Measurements from ENCODE around the gene TMX1.
A peak's percentile ranks its signal among the peaks of the same experiment; 100 is the strongest.

The TMX1 gene

DNA sequence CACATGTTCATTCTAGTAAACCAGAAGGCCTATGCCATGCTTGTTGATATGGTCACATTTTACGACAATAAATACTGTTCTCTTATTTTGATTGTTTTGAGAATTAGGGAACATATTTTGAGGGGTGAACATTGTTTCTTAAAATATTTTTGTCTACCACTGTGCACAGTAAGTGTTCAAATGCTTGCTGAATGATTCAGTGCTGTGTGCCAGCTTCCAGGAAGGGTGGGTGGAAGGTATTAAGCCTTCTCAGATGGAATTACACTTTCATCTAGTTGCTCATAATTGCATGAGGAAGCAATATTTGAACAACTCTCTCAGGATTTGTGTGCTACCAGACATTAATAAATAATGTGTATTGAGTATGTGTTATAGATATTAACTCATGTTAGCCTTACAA is 15.5 kb upstream of the TMX1 start:
- Mint-ChIP-seq H3K27ac (no peak overlapping the region), H3K4me3 (no peak overlapping the region), H3K36me3 (peaks cover 6% of the 10 kb centered on the region), H3K27me3 (peaks cover 2% of the 10 kb centered on the region), H3K9me3 (ENCODE audit: low read depth) (peaks cover 3% of the 10 kb centered on the region), H3K4me1 (ENCODE audit: low read depth) (no peaks in the 10 kb centered on the region)

DNA sequence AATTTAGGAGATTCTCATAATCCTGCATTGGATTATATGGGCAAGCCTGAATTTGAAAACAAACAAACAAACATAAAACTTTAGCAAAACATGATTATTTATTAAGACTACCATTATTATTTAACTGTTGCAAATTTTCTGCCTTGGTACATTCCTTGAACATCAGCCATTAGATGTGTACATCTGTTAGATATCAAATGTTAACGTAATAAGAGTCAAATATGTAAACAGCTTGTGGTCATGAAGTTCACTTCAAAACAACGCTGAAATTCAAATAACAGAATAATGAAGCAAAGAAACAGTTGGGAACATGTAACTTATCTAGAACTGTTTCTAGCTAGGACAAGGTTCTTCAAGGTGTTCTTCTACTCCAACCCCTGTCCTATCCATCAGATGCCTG is 14.3 kb upstream of the TMX1 start:
- no peak overlapping the region for H3K27ac Mint-ChIP-seq
- H3K4me1 Mint-ChIP-seq (ENCODE audit: low read depth): no peaks in the 10 kb centered on the region
- H3K36me3 Mint-ChIP-seq: peaks cover 9% of the 10 kb centered on the region
- peaks cover 3% of the 10 kb centered on the region for H3K9me3 Mint-ChIP-seq (ENCODE audit: low read depth)
- H3K4me3 Mint-ChIP-seq: no peak overlapping the region
- no peaks in the 10 kb centered on the region for H3K27me3 Mint-ChIP-seq

DNA sequence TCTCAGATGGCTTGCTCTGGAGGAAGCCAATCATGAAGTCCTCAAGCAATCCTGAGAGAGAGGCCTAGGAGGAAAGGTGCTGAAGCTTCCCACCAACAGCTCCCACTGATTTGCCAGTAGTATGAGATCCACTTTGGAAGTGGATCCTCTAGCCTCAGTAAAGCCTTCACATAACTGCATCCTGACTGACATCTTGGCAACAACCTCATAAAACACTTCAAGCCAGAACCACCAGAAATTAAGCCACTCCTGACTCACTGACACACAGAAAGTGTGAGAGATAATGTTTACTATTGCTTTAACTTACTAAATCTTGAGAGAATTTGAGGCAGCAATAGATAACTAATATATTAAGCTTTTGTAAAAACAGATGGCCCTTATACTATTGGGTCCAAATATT is 11.7 kb upstream of the TMX1 start:
- Mint-ChIP-seq H3K4me1 (ENCODE audit: low read depth) (no peaks in the 10 kb centered on the region), H3K27ac (no peak overlapping the region), H3K9me3 (ENCODE audit: low read depth) (peaks cover 3% of the 10 kb centered on the region), H3K4me3 (no peak overlapping the region), H3K36me3 (peaks cover 5% of the 10 kb centered on the region), H3K27me3 (peaks cover 1% of the 10 kb centered on the region)

DNA sequence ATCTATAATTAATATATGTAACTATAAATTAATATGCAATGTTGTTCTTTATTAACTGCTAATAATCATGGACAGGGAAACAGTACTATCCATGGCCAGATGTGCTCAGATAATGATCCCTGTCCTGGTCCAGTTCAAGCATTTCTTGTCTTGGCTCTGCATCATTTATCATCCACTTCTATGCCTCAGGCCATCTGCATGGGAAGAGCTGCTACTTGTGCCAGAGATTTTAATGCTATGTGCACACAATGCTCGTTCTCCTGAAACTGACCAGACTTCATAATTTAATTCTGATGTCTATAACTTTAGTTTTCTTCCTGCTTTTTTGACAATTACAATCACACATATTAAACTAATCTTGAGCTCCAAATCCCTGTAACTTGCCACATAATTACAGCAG is 11.2 kb upstream of the TMX1 start:
- Mint-ChIP-seq H3K36me3 (peaks cover 5% of the 10 kb centered on the region), H3K27ac (no peak overlapping the region), H3K4me1 (ENCODE audit: low read depth) (no peaks in the 10 kb centered on the region), H3K9me3 (ENCODE audit: low read depth) (peaks cover 3% of the 10 kb centered on the region), H3K27me3 (peaks cover 1% of the 10 kb centered on the region), H3K4me3 (no peak overlapping the region)

DNA sequence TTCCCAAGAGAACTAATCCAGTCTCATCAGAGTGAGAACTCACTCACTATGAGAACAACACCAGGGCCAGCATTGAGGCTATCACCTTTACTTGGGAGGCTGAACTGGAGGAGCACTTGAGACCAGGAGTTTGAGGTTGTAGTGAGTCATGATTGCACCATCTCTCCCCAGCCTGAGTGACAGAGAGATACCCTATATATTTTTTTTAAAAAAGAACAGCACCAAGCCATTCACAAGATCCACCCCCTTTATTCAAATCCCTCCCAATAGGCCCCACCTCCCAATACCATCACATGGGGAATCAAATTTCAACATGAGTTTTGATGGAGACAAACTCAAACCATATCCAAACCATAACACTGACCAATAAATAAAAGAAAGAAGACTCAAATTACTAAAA is 3.7 kb upstream of the TMX1 start:
- Mint-ChIP-seq H3K36me3 (peaks cover 1% of the 10 kb centered on the region), H3K4me1 (ENCODE audit: low read depth) (peaks cover 3% of the 10 kb centered on the region), H3K27ac (no peak overlapping the region), H3K9me3 (ENCODE audit: low read depth) (no peaks in the 10 kb centered on the region), H3K27me3 (peaks cover 1% of the 10 kb centered on the region), H3K4me3 (no peak overlapping the region)

DNA sequence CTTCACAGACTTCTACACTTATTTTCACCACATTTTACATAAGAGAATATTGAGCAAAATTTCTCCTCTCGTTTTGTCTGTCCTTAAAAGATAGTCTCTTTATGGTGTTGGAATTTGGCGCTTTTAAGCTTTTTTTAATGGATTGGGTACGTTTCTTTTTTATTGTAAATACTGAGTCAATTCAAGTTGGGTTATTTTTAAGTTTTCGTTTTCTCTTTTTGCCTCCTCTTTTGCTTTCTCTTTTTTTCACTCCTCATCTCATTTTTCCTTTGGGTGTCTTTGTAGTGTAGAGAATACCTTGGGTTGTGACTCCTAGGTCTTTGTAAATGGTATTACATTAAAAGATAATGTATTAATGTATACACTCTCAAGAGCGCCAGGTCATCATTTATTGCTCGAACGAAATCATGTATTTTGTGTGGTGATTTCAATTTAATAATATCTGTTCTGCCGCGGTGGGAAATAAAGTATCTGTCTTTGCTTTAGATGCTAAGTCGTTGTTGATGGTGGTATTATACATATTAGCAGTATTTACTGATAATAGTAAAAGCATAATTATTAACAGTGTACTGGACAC is 845 bp downstream of the TMX1 start:
- Mint-ChIP-seq H3K9me3 (ENCODE audit: low read depth) (no peaks in the 10 kb centered on the region), H3K36me3 (peaks cover 6% of the 10 kb centered on the region), H3K4me1 (ENCODE audit: low read depth) (peaks cover 41% of the 10 kb centered on the region), H3K27me3 (no peaks in the 10 kb centered on the region), H3K27ac (no peak overlapping the region), H3K4me3 (no peak overlapping the region)

DNA sequence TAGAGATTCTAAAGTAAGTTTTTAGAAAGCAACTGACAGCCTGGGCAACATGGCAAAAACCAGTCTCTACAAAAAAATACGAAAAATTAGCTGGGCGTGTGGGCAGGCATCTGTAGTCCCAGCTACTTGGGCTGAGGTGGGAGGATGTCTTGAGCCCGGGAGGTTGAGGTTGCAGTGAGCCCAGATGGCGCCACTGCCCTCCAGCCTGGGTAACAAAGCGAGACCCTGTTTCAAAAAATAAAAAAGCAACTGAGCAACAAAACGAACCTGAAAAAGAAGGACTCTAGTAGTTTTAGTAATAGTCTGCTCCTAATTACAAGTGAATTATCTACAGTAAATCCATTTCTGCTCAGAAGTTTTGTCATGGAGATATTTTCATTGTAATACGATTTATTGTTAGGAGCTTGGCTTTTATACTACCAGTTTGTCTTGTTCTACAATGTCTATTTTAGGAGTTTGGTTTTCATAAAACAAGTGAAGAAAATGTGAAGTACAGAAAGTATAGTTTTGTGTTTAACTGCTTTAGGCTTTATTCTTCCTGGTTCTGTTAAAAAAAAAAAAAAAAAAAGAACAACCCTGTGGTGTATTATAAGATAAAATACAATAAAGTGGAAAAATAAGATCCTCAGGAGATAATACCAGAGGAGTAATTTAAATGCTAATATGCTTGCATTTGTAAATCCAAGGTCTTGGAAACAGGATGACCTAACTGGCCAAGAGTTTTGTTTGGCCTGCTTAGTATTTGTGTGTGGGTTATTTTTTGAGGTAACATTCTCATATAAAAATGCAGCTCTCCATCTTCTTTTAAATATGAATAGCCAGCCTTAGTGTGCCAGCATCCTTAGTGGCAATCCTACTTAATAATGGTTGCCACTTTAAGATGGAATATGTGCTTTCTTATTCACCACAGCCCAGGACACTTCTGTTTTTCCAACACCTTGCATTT is 2.8 kb downstream of the TMX1 start:
- H3K4me1 Mint-ChIP-seq (ENCODE audit: low read depth): peaks cover 46% of the 10 kb centered on the region

DNA sequence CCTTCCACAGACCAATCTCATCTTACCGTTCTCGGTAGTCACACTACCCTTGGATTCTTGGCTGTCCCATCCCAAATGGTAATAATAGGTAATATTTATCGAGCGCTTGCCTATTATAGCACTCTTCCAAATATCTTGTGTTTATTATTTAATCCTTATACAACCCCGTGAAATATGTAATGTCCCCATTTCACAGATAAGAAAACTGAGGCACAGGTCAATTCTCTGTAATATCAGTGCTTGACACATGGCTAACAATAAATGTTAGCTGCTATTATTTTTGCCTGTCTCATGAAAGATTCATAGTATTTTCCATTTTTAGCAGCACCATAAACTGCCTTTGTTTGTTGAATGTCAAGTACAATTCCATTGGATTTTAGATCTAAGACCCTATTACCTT is 4.5 kb downstream of the TMX1 start:
- Mint-ChIP-seq H3K4me1 (ENCODE audit: low read depth) (peaks cover 42% of the 10 kb centered on the region), H3K9me3 (ENCODE audit: low read depth) (no peaks in the 10 kb centered on the region), H3K36me3 (peaks cover 12% of the 10 kb centered on the region), H3K4me3 (no peak overlapping the region), H3K27ac (no peak overlapping the region), H3K27me3 (no peaks in the 10 kb centered on the region)

More for the DNA sequence above, 2.8 kb downstream of the TMX1 start:
- Mint-ChIP-seq H3K27ac (peak overlapping the region; percentile 46), H3K9me3 (ENCODE audit: low read depth) (no peaks in the 10 kb centered on the region), H3K27me3 (no peaks in the 10 kb centered on the region), H3K36me3 (peaks cover 10% of the 10 kb centered on the region), H3K4me3 (no peak overlapping the region)

DNA sequence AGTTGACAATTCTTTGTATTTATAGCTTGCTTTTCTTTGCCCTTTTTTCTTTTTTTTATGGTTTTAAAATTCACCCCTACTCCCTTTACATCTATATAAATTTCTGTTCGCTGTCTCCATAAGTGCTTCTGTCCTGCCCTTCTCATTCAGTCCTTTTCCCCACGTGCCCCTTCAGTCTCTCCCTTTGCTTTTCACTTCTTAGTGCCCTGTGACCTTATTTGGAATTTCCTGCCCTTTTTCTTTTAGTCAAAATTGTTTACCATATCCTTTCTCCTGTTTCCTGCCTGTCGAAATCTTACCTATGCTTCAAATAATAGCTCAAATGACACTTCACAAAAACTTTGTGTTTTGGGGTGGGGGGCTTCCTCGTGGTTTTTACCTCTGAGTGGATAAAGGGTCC is 6.0 kb downstream of the TMX1 start:
- H3K27ac Mint-ChIP-seq: peak overlapping the region; percentile 25
- H3K36me3 Mint-ChIP-seq: peaks cover 15% of the 10 kb centered on the region
- H3K27me3 Mint-ChIP-seq: no peaks in the 10 kb centered on the region
- H3K9me3 Mint-ChIP-seq (ENCODE audit: low read depth): no peaks in the 10 kb centered on the region
- peaks cover 42% of the 10 kb centered on the region for H3K4me1 Mint-ChIP-seq (ENCODE audit: low read depth)
- no peak overlapping the region for H3K4me3 Mint-ChIP-seq

DNA sequence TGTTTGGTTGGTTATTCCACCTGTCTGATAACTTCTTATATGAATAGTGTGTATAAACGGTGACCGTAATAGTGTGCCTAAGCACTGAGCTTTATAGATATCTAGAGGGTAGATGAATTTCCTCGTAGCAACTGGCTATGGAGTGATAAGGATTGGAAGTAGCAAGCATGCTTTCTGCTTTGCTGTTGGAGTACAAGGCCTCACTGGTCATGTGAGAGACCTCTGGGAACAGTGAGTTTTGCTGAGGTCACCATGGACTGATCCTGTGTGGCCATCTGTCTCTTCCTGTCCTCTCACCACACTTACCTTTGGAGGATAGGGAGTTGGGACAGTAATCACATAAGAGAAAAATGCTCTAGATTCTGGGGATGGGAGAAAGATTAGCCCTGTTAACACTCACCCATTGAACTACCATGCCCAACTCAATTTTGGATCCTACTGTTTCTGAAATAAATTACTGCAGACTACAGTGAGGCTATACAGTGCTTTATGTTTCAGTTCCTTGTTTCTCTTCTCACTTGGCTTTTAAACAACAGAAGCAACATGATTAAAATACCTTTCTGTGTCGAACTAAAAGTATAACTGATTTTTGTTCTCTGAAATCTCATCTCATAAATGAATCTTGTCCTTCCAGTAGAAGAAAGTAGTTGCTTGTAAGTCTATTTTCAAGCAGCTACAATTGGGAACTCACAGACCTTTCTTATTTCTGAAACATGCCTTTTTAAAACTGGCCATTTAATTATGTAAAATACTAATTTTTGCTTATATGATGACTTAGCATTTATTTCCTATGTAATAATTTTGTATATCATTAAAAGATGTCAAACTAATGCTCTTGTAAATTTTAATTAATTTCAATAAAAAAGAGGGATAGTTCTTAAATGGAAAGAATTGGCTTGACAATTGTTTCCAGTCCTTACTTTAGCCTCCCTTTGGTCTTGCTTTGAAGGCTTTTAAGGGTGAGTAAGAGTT is 8.3 kb downstream of the TMX1 start:
- Mint-ChIP-seq H3K27ac (no peak overlapping the region), H3K9me3 (ENCODE audit: low read depth) (no peaks in the 10 kb centered on the region), H3K4me3 (no peak overlapping the region), H3K27me3 (no peaks in the 10 kb centered on the region), H3K36me3 (peaks cover 25% of the 10 kb centered on the region), H3K4me1 (ENCODE audit: low read depth) (peaks cover 25% of the 10 kb centered on the region)

DNA sequence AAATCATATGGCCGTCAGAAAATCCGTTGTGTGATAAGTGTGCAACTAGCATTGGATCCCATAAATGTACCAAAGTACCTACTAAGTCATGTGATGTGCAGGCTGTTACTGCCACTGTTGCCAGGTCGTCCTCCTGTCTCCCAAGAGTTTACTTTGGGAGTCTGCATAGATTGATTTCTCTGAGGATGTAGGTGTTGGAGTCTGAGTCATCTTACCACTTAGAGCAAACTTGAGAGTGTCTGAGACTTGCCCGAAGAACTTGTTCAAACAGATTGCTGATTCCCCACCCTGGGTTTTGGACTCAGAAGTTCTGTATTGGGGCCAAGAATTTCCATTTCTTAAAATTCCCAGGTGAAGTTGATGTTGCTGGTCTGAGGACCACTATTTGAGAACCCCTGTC is 11.4 kb downstream of the TMX1 start:
- no peaks in the 10 kb centered on the region for H3K9me3 Mint-ChIP-seq (ENCODE audit: low read depth)
- no peaks in the 10 kb centered on the region for H3K4me1 Mint-ChIP-seq (ENCODE audit: low read depth)
- peak overlapping the region; percentile 46 for H3K27ac Mint-ChIP-seq
- no peak overlapping the region for H3K4me3 Mint-ChIP-seq
- peaks cover 35% of the 10 kb centered on the region for H3K36me3 Mint-ChIP-seq
- H3K27me3 Mint-ChIP-seq: no peaks in the 10 kb centered on the region

DNA sequence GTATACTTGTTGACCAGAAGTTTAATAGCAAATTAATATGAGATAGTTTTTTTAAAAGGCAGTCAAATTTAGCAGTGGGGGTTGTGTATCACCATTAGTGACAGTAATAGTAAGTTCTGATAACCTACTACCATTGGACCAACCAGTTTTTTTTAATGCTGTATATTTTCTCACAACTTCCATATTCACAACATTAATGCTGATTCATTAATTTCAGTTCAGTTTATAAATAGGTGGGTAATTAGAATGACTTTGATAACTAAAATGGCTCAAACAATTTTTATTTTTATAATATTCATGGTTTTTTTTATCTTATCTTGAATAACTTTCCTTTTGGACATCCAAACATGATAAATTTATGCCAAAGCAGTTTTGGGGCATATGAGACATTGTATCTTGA is 13.8 kb downstream of the TMX1 start:
- Mint-ChIP-seq H3K4me1 (ENCODE audit: low read depth) (no peaks in the 10 kb centered on the region), H3K27me3 (no peaks in the 10 kb centered on the region), H3K27ac (no peak overlapping the region), H3K36me3 (peaks cover 39% of the 10 kb centered on the region), H3K4me3 (no peak overlapping the region), H3K9me3 (ENCODE audit: low read depth) (peaks cover 5% of the 10 kb centered on the region)

DNA sequence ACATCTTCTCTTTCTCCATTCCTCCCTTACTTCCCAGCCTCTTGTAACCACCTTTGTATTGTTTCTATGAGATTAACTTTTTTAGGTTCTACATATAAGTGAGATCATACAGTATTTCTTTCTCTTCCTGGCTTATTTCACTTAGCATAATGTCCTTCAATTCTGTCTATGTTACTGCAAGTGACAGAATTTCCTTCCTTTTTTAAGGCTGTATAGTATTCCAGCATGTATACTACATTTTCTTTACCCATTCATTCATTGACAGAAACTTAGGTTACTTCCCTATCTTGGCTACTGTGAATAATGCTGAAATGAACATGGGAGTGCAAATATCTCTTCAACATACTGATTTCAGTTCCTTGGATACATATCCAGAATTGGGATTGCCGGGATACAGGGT is 18.2 kb downstream of the TMX1 start:
- no peak overlapping the region for H3K27ac Mint-ChIP-seq
- peaks cover 20% of the 10 kb centered on the region for H3K4me1 Mint-ChIP-seq (ENCODE audit: low read depth)
- no peak overlapping the region for H3K4me3 Mint-ChIP-seq
- peaks cover 5% of the 10 kb centered on the region for H3K9me3 Mint-ChIP-seq (ENCODE audit: low read depth)
- H3K27me3 Mint-ChIP-seq: no peaks in the 10 kb centered on the region
- H3K36me3 Mint-ChIP-seq: peaks cover 39% of the 10 kb centered on the region

DNA sequence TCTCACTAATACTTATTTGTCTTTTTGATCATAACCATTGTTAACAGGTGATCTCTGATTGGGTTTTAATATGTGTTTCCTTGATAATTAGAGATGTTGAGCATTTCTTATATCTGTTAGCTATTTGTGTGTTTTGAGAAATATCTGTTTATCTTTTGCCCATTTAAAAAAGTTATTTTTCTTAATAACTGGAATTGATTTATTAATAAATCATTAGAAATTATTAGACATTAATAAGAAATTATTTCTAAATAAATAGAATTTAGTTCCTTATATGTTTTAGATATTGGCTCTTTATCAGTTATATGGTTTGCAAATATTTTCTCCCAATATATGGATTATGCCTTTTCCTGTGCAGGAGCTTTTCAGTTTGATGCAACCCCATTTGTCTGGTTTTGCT is 18.7 kb downstream of the TMX1 start:
- H3K4me1 Mint-ChIP-seq (ENCODE audit: low read depth): peaks cover 20% of the 10 kb centered on the region
- no peak overlapping the region for H3K27ac Mint-ChIP-seq
- H3K36me3 Mint-ChIP-seq: peaks cover 36% of the 10 kb centered on the region
- H3K27me3 Mint-ChIP-seq: no peaks in the 10 kb centered on the region
- H3K4me3 Mint-ChIP-seq: no peak overlapping the region
- H3K9me3 Mint-ChIP-seq (ENCODE audit: low read depth): peaks cover 5% of the 10 kb centered on the region

DNA sequence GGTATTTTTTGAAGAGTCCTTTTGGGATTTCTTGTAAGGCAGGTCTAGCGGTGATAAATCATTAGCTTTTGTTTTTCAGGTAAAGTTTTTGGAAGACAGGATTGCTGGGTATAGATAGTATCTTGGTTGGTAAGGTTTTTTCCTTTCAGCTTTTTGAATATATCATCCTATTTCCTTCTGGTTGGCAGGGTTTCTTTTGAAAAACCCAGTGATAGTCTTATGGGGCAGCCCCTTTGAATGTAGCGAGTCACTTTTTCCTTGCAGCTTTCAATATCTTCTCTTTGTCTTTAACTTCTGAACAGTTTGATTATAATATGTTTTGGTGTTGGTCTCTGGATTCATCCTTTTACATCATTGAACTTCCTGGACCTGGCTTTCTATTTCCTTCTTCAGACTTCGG is 20.2 kb downstream of the TMX1 start:
- Mint-ChIP-seq H3K27ac (peak overlapping the region; percentile 85), H3K9me3 (ENCODE audit: low read depth) (peaks cover 5% of the 10 kb centered on the region)

More for the DNA sequence above, 20.2 kb downstream of the TMX1 start:
- Mint-ChIP-seq H3K27me3 (no peaks in the 10 kb centered on the region), H3K4me1 (ENCODE audit: low read depth) (peaks cover 20% of the 10 kb centered on the region), H3K36me3 (peaks cover 34% of the 10 kb centered on the region), H3K4me3 (peak overlapping the region; percentile 51)

All from activated naive CD8-positive, alpha-beta T cell (primary cell).